Effector CD4-positive, alpha-beta T cell (primary cell): ENCODE data around the gene ADARB2.

Experiments
- DNase-seq: peaks from one replicate; pipeline ENCODE4 v3.0.0-alpha.2; 2020

The ADARB2 gene

DNA sequence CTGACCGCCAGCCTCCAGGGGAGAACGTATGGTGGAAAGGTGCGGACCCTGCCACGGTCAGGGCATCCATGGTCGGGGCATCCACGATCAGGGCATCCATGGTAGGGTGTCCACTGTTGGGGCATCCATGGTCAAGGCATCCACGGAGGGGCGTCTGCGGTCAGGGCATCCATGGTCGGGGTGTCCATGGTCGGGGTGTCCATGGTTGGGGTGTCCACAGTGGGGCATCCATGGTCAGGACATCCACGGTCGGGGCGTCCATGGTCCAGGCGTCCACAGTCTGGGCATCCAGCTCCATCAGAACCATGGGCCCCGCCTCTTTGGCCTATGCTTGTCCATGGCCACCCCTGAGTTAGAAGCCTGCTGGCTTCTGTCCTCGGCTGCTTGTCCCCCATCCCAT, 148.1 kb downstream of the ADARB2 start:
- DNase-seq, result no peak

DNA sequence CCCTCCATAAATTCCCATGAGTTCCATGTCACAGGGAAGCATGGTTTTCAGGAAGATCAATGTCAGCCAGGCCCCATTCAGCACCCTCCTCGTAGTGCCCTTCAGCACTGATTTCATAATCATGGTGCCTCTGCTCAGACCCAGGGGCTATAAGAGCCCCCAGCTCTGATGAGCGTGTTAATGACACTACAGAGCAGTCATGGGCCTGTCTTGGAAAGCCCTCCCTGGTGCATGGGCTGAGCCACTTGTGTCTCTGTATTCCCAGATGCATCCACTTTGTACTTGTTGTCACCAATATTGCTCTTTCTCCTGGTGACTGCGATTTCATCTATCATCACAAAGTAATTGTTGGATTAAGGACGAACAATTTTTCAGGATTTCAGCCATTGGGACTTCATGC, 154.6 kb downstream of the ADARB2 start:
- no peak for DNase-seq

DNA sequence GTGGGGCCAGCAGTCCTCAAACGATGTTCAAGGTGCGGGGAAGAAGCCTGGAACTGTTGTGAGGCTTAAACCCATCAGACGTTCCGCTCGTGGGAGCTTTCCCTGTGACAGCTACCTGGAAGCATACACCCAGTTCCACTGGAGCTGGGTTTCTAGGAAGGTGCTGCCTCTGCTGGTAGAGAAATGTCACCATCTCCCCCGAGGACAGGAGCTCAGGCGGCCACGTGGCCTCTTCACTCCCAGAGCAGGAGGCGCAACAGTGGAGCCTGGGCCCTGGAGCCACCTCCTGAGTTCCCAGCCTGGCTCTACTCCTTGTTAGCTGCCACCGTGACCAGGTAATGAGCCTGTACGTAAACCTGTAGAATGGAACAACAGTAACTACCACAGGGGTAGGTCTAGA, 156.1 kb downstream of the ADARB2 start:
- DNase-seq, result no peak

DNA sequence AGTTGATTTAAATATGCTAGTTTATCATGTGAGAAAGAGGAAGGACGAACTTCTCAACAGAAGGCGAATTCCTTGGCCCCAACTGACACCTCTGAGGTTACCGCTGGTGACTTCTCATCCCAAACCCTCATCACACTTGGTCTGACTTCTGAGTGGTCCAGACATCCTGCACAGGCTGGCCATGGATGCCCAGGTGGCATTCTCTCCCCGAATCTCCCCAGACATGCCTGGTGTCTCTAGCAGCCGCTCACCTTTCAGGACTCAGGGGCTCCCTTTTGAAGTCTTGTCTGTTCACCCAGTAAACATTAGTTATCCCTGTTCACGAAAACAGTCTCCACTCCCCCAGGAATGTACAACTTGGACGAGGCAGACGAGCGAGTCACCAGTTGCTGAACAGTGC, 157.7 kb downstream of the ADARB2 start:
- DNase-seq, result no peak

DNA sequence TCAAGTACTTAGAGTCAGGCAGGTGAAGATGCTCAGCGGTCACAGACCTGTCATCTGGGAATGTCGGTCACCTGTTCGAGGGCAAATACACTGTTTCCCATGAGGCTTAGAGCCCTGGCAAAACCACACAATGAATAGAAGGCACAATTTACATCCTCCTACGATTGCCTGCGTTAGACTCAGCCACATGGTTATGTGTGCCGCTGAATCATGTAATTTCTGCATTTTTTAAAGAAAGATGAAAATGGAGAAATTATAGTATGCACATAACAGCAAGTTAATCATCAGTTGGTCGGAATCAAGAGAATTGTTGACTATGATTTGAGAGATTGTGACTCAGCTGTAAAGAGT, 158.2 kb downstream of the ADARB2 start:
- no peak for DNase-seq

DNA sequence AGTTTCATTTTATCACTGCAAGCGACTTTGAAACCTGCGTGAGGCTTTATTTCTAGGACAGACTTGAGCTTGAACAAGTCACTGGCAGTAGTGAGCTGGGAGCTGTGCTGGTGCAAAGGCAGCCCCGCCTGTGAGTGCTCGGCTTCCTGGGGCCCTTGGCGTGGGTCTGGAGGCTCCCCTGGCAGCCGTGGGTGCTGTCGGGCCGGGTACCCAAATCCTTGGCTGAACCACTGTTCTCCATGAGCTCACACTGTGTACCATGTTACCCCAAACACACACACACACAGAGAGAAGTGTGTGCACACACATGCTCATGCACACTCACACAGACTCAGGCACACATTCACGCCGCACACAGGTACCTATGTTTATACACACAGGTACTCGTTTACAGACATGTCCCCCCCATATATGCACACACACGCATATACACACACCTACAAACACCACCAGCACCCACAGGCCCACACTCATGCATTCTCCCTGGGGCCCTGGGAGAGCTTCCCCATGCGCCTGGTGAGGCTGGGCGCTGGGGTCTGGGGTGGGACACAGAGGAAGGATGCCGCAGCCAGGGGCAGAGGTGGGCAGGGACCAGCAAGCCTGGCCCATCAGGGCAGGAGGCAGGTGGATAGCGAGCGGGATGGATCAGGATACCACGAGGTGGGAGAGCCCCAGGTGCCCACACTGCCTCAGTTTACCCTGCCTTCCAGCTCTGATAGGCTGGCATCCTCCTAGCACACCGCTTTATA, 158.8 kb downstream of the ADARB2 start:
- no peak for DNase-seq

- DNase-seq, result no peak
These were observed 159.4 kb downstream of the ADARB2 start for GRCh38 chr10:1577945-1578344.

DNA sequence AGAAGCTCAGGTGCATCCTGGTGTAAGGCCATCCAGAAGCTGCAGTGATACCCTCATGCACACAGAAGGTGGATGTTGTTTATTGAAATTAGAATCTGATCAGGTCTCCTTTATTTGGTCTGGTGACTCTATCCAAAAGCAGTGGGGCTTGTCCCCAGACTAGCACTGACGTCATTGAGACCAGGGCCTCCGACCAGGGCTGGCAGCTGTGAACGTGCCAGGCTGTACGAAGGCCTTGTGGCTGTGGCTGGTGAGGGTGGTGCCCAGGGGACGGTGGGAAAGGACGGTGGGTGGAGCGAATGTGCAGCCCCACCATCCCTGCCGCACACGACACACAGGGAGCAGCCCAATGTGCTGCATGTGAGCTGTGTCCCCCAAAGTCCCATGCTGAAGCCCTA, 160.0 kb downstream of the ADARB2 start:
- no peak for DNase-seq

DNA sequence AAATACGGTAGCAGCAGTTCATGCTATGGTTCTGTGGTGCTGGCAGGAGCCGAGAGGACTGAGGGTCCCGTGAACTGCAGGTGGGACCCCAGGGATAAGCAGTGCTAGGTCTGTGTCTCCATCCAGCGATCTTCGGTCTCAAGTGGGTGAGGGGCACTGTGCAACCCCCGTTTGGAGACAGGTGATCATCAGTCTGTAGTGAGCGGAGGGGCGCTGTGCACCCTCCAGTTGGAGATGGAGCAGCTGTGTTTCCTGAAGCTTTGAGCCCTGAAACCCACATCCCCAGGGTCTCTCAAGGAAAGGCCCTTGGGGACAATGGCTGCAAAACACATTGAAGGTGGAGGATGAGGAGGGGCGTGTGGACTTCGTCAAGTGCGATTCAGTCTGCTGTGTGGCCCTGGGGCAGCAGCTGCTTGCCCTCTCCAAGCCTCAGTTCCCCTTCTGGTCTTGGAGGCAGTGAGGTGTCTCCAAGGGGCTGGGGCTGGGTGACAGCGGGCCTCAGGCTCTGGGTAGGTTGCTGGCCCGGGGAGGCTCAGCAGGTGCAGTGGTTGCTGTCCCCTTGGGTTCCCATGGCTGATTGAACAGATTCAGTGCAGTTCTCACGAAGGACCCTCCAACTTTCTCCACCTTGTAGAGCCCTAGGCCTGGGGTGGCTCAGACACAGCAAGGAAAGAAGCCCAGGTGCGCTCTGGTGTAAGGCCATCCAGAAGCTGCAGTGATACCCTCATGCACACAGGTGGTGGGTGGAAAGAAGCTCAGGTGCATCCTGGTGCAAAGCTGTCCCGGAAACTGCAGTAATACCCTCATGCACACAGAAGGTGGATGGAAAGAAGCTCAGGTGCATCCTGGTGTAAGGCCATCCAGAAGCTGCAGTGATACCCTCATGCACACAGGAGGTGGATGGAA, 160.6 kb downstream of the ADARB2 start:
- no peak for DNase-seq

GRCh38 chr10:1575481-1576244, 161.7 kb downstream of the ADARB2 start:
- no peak for DNase-seq

DNA sequence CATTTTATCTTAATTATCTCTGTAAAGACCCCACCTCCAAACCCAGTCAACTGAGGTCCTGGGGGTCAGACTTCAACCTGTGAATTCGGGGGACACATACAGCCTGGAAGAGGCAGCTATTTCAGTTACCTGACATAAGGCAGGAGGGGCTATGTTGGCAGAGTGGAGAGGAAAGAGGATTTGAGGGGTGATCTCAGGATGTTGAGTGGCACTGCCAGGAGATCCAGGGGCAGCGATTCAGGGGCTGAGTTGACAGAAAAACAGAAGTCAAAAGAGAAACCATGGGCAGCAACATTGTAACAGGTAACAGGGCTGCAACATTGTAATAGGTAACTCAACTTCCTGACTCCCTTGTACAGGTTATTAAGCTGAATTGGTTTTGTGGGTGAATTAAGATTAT, 162.6 kb downstream of the ADARB2 start:
- no peak for DNase-seq

DNA sequence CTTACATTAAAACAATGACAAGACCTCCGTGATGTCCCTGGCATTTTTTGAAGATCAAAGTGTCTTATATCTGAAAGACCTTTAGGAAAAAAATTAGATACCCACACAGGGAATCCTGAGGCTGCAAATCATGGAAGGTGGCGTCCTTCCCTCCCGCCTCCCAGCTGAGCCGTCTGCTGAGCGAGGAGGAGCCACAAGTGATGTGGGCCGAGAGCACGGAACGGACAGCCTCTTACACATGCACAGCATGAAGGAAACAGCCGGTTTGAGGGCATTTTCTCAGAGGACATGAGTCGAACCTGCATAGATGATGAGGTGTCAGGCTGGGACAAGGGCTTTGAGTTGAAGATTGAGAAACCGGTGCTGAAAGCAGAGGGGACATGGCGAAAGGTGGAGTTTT, 163.3 kb downstream of the ADARB2 start:
- DNase-seq, result no peak

DNA sequence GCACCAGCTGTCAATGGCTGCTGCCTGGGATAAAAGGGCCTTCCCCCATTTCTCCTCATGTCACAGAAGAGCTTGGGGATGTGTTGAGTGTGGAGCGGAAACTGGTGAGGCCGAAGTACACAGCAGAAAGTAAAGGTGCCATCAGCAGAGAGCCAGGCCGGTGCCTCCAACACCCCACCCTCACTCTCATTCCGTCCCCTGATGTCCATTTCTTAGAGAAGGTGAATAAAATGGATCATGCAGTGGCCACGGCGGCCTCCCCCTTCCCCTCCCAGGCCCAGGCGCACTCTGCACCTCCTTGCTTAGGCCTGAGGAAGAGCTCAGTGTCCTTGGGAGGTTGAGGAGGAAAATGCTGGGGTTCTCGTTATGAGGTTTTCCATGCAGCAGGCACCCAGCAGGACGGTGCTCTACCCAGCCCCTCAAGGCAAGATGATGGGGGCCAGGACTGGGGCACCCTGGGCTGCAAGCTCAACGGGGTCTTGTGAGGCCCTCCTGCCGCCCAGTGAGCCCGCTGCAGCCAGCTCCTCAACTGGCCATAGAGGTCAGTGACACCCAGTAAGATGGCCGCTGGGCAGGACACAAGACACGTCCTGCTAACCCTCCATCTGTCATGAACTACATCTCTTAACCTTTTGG, 163.9 kb downstream of the ADARB2 start:
- no peak for DNase-seq

GRCh38 chr10:1572519-1573333, 164.6 kb downstream of the ADARB2 start:
- DNase-seq, result no peak

- DNase-seq, result no peak
These were observed 165.6 kb downstream of the ADARB2 start for GRCh38 chr10:1571587-1572237.

GRCh38 chr10:1570416-1571051, 166.8 kb downstream of the ADARB2 start:
- no peak for DNase-seq

- no peak for DNase-seq
These were observed 168.1 kb downstream of the ADARB2 start for GRCh38 chr10:1569208-1569607.

DNA sequence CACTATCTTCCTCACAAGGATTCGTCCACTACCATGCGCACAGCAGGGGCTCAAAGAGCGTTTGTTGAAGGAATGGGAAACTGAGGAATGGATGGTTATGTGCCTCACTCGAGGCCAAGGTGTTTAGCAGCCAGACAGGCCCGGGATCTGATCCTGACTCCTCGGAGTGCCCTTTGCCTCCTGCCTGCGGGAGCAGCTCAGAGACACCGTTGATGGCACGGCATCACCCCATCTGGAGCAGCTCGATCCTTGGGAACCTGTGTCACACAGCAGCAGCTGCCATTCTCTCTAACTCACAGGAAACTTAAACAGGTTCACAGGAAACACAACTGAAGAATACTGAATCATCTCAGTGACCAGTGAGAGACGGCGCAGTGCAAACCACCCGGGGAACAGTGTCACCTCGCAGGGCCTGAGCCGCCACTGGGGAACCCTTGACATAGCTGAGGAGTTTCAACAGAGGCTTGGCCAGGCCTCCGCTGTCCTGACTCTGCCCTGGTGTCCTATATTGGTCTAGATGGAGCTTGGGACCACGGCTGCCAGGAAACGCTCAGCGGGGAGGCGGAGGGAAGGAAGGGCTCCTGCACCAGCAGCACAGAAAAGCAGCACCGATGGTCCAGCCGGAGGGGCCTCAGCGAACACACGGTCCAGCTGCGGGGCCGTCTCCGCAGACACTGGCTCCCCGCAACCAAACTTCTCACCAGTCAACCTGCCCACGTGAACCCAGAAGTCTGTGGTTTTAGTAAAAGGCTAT, 169.4 kb downstream of the ADARB2 start:
- no peak for DNase-seq

DNA sequence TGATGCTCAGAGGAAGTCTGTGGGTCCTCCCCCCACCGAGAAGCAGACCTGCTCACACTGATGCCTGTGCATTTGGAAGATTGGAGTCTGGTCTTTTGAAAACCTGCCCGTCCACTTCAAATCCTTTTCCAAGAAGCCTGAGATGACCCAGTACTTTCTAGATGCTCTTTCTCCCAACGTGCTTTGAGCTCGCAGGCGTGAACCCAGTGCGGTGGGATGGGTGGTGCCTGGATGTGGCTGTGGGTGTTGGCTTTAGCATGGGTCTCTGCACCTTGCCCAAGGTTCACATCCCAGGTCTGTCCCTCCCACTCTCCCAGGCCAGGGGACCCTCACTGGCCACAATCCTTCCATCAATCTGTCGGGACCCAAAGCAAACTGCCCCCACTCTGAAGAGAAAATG, 170.2 kb downstream of the ADARB2 start:
- no peak for DNase-seq

GRCh38 chr10:1564791-1565190, 172.5 kb downstream of the ADARB2 start:
- no peak for DNase-seq
